COLO668 (cell line): Measurements from ENCODE around the gene KCTD14.

Experiments used
- DNase-seq: peaks from one replicate; lab custom pipeline; 2025; ENCODE audit not compliant: unreplicated experiment; lab: John Stamatoyannopoulos, UW

The KCTD14 gene

GRCh38 chr11:77966338-77966737 lies 56.7 kb downstream of the KCTD14 start:
- no peak for DNase-seq
